Measurements from ENCODE around the gene KMO. TPM values are rescaled to one million over a fixed set of nuclear protein-coding genes. Genes with fewer than 3 reads are reported as not detected.
A peak's percentile ranks its signal among the peaks of the same experiment; 100 is the strongest.

KMO gene
- polyA plus RNA-seq, 3 donors = 4.7 to 9.0 (median 6.4) TPM

DNA sequence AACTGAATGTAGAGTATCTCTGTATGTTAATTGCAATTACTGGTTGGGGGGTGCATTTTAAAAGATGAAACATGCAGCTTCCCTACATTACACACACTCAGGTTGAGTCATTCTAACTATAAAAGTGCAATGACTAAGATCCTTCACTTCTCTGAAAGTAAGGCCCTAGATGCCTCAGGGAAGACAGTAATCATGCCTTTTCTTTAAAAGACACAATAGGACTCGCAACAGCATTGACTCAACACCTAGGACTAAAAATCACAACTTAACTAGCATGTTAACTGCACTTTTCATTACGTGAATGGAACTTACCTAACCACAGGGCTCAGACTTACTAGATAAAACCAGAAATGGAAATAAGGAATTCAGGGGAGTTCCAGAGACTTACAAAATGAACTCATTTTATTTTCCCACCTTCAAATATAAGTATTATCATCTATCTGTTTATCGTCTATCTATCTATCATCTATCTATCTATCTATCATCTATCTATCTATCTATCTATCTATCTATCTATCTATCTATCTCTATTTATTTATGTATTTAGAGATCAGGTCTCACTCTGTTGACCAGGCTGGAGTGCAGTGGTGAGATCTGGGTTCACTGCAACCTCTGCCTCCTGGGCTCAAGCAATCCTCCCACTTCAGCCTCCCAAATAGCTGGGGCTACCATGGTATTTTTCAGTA, 60.2 kb downstream of the KMO start:
- peak; percentile 64 to 87 (median 71) for DNase-seq
- Mint-ChIP-seq H3K27me3 (ENCODE audit: low read depth in 3 of 3) (no peaks in the 10 kb centered on the region), H3K36me3 (peaks cover 50 to 54% of the 10 kb centered on the region in 2 donors), H3K4me1 (peaks cover 41% of the 10 kb centered on the region), H3K27ac (peak overlapping the region; percentile 67 to 94 (median 85)), H3K9me3 (no peaks in the 10 kb centered on the region), H3K4me3 (no peak overlapping the region)
- TF ChIP-seq, protein P1, sequence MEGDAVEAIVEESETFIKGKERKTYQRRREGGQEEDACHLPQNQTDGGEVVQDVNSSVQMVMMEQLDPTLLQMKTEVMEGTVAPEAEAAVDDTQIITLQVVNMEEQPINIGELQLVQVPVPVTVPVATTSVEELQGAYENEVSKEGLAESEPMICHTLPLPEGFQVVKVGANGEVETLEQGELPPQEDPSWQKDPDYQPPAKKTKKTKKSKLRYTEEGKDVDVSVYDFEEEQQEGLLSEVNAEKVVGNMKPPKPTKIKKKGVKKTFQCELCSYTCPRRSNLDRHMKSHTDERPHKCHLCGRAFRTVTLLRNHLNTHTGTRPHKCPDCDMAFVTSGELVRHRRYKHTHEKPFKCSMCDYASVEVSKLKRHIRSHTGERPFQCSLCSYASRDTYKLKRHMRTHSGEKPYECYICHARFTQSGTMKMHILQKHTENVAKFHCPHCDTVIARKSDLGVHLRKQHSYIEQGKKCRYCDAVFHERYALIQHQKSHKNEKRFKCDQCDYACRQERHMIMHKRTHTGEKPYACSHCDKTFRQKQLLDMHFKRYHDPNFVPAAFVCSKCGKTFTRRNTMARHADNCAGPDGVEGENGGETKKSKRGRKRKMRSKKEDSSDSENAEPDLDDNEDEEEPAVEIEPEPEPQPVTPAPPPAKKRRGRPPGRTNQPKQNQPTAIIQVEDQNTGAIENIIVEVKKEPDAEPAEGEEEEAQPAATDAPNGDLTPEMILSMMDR (IDR thresholded peaks at IDR 0.05) = no peak
- H3K36me3 ChIP-seq (replicated peaks in 1 of 2; ENCODE audit: control insufficient read depth in 1 of 2, insufficient read depth in 2 of 2, low read length in 2 of 2) = peaks cover 36 to 51% of the 10 kb centered on the region in 2 donors
- no peaks in the 10 kb centered on the region for H3K27me3 ChIP-seq (ENCODE audit: control insufficient read depth in 2 of 2, insufficient read depth in 2 of 2, low read length in 2 of 2)
- 40% methylated on average over 1 of the region's 3 CpGs for WGBS (ENCODE audit: insufficient coverage)
- no peaks in the 10 kb centered on the region for H3K79me2 ChIP-seq (ENCODE audit: insufficient read depth, low read length)
- H3K27ac ChIP-seq (ENCODE audit: low read depth in 1 of 2, low read length in 2 of 2) = peak overlapping the region; percentile 30 to 68
- no peak overlapping the region for H3K4me2 ChIP-seq (replicated peaks; ENCODE audit: extremely low read depth, low read length, poor library complexity, severe bottlenecking)
- no peak overlapping the region for H3K9ac ChIP-seq (ENCODE audit: insufficient read depth, low read length, poor library complexity, severe bottlenecking)
- no peaks in the 10 kb centered on the region for H3K9me3 ChIP-seq (replicated peaks in 1 of 2; ENCODE audit: control insufficient read depth in 1 of 2, insufficient read depth in 1 of 2, low read length in 2 of 2)
- H2AFZ ChIP-seq (ENCODE audit: insufficient read depth, low read depth, low read length, poor library complexity, severe bottlenecking) = no peak overlapping the region
- intact Hi-C loops (cut with micrococcal nuclease) = loop anchor here in 1 of 2 donors (5.0 kb wide), 2 partner anchors 40 to 60 kb away; partner anchors contain the start of gene KMO
- H3K4me3 ChIP-seq (replicated peaks in 1 of 3; ENCODE audit: low read depth in 2 of 3, low read length in 3 of 3) = no peak overlapping the region
- H3K4me1 ChIP-seq (ENCODE audit: control insufficient read depth in 1 of 2, insufficient read depth in 2 of 2, low read length in 2 of 2) = peaks cover 34 to 36% of the 10 kb centered on the region in 2 donors
- no peaks in the 10 kb centered on the region for H4K20me1 ChIP-seq (ENCODE audit: insufficient read depth, low read length)

GRCh38 chr1:241593186-241593585, 61.0 kb downstream of the KMO start:
- Mint-ChIP-seq H3K27me3 (ENCODE audit: low read depth in 3 of 3) (no peaks in the 10 kb centered on the region), H3K9me3 (no peaks in the 10 kb centered on the region), H3K4me1 (peaks cover 41% of the 10 kb centered on the region), H3K4me3 (no peak overlapping the region), H3K27ac (peak overlapping the region in 5 of 7 donors; percentile 67 to 94 (median 79)), H3K36me3 (peaks cover 50 to 55% of the 10 kb centered on the region in 2 donors)
- H4K20me1 ChIP-seq (ENCODE audit: insufficient read depth, low read length) = no peaks in the 10 kb centered on the region
- H3K4me2 ChIP-seq (replicated peaks; ENCODE audit: extremely low read depth, low read length, poor library complexity, severe bottlenecking) = no peak overlapping the region
- H3K4me1 ChIP-seq (ENCODE audit: control insufficient read depth in 1 of 2, insufficient read depth in 2 of 2, low read length in 2 of 2) = peaks cover 34 to 36% of the 10 kb centered on the region in 2 donors
- H3K36me3 ChIP-seq (replicated peaks in 1 of 2; ENCODE audit: control insufficient read depth in 1 of 2, insufficient read depth in 2 of 2, low read length in 2 of 2) = peaks cover 34 to 52% of the 10 kb centered on the region in 2 donors
- no peak overlapping the region for H3K9ac ChIP-seq (ENCODE audit: insufficient read depth, low read length, poor library complexity, severe bottlenecking)
- TF ChIP-seq, protein P1 (IDR thresholded peaks at IDR 0.05) = no peak
- H3K27ac ChIP-seq (ENCODE audit: low read depth in 1 of 2, low read length in 2 of 2) = peak overlapping the region in 1 of 2 donors; percentile 66
- intact Hi-C loops (cut with micrococcal nuclease) = loop anchor here in 1 of 2 donors (5.0 kb wide), 2 partner anchors 41 to 61 kb away; partner anchors contain the start of gene KMO
- no peak overlapping the region for H3K4me3 ChIP-seq (replicated peaks in 1 of 3; ENCODE audit: low read depth in 2 of 3, low read length in 3 of 3)
- no peaks in the 10 kb centered on the region for H3K9me3 ChIP-seq (replicated peaks in 1 of 2; ENCODE audit: control insufficient read depth in 1 of 2, insufficient read depth in 1 of 2, low read length in 2 of 2)
- no CpG with 5 or more reads among the region's 1 CpG for WGBS (ENCODE audit: insufficient coverage)
- no peaks in the 10 kb centered on the region for H3K27me3 ChIP-seq (ENCODE audit: control insufficient read depth in 2 of 2, insufficient read depth in 2 of 2, low read length in 2 of 2)
- H2AFZ ChIP-seq (ENCODE audit: insufficient read depth, low read depth, low read length, poor library complexity, severe bottlenecking) = no peak overlapping the region
- no peaks in the 10 kb centered on the region for H3K79me2 ChIP-seq (ENCODE audit: insufficient read depth, low read length)
- DNase-seq = no peak
